Fibroblast of lung (primary cell): Measurements from ENCODE around the gene SERPINB3. TPM values are rescaled to one million over a fixed set of nuclear protein-coding genes. Genes with fewer than 3 reads are reported as not detected.

Experiments
- DNase-seq, 2 donors: peaks; one replicate each; pipeline versions ENCODE4 v3.0.0 to v3.0.0-alpha.2; 2010; ENCODE audit warnings: low read depth in 2 of 2
- H2AFZ ChIP-seq: 2 replicates; pipeline ENCODE4 v1.5.1; 2012; ENCODE audit warnings: low read length, control low read depth, inconsistent platforms
- H3K27ac ChIP-seq: 2 replicates; pipeline ENCODE4 v1.5.1; 2011; ENCODE audit warnings: low read length, control low read depth; ENCODE audit not compliant: insufficient read depth
- H3K27me3 ChIP-seq: 2 replicates; pipeline ENCODE4 v1.5.1; 2011; ENCODE audit warnings: mild to moderate bottlenecking, low read length; ENCODE audit not compliant: control insufficient read depth, insufficient read depth
- H3K36me3 ChIP-seq: 2 replicates; pipeline ENCODE4 v1.5.1; 2011; ENCODE audit warnings: low read length; ENCODE audit not compliant: control insufficient read depth, insufficient read depth
- H3K4me1 ChIP-seq: 2 replicates; pipeline ENCODE4 v1.5.1; 2011; ENCODE audit warnings: low read length; ENCODE audit not compliant: control insufficient read depth, insufficient read depth; ENCODE audit errors: extremely low read depth
- H3K4me2 ChIP-seq: 2 replicates; pipeline ENCODE4 v1.5.1; 2011; ENCODE audit warnings: low read length, control low read depth; ENCODE audit not compliant: insufficient read depth; ENCODE audit errors: extremely low read depth
- H3K4me3 ChIP-seq, 4 experiments: fragments of 200-600 bp in 1 of 4; sonication (generic) in 1 of 4; replicated peaks in 1 of 4; 2 replicates each; pipeline ENCODE4 v1.5.1; 2011 to 2016; ENCODE audit warnings: low read length in 4 of 4, low read depth in 3 of 4, mild to moderate bottlenecking in 3 of 4, control low read depth in 2 of 4, inconsistent platforms in 1 of 4, mixed read lengths in 1 of 4; ENCODE audit not compliant: insufficient read depth in 1 of 4; ENCODE audit errors: control extremely low read depth in 1 of 4
- H3K79me2 ChIP-seq: 2 replicates; pipeline ENCODE4 v1.5.1; 2012; ENCODE audit warnings: mild to moderate bottlenecking, low read length, inconsistent platforms; ENCODE audit not compliant: control insufficient read depth, insufficient read depth
- H3K9ac ChIP-seq: 2 replicates; pipeline ENCODE4 v1.5.1; 2011; ENCODE audit warnings: mild to moderate bottlenecking, low read length, control low read depth; ENCODE audit not compliant: insufficient read depth
- H3K9me3 ChIP-seq: 2 replicates; pipeline ENCODE4 v1.5.1; 2012; ENCODE audit warnings: low read depth, low read length; ENCODE audit not compliant: control insufficient read depth, insufficient read depth
- H4K20me1 ChIP-seq: 2 replicates; pipeline ENCODE4 v1.5.1; 2011; ENCODE audit warnings: low read length; ENCODE audit not compliant: control insufficient read depth, insufficient read depth; ENCODE audit errors: extremely low read depth
- CTCF ChIP-seq, 2 donors: IDR thresholded peaks in 1 of 2; conservative IDR thresholded peaks in 1 of 2; 1 replicate in 1 of 2; 2 replicates in 1 of 2; pipeline ENCODE4 v1.5.1; 2011 to 2012; ENCODE audit warnings: low read length in 2 of 2, control low read depth in 1 of 2, inconsistent platforms in 1 of 2, low read depth in 1 of 2, mild to moderate bottlenecking in 1 of 2
- EZH2 ChIP-seq: IDR thresholded peaks from 2 replicates; pipeline ENCODE4 v1.5.1; 2012; ENCODE audit warnings: low read length, control low read depth, mild to moderate bottlenecking; ENCODE audit errors: missing control alignments
- polyA plus RNA-seq, 2 donors: library from polyadenylated mRNA; depleted of rRNA in 1 of 2; stranded (reverse) in 1 of 2; unstranded in 1 of 2; fragments of >200 nt; gene quantifications; 2 replicates each; pipeline ENCODE4 v1.2.1, GENCODE V29; 2011 to 2012; ENCODE audit warnings: missing spikeins in 1 of 2
- total RNA-seq: library from RNA; depleted of rRNA; stranded (reverse); fragments of >200 nt; gene quantifications from 2 replicates; pipeline ENCODE4 v1.2.1, GENCODE V29; 2014

The SERPINB3 gene
- total and polyA plus RNA-seq, 2 donors (not counting 1 experiment from before 2014, with no cell fraction given): not detected

GRCh38 chr18:63606526-63606925 is 55.2 kb downstream of the SERPINB3 start:
- H3K4me2 ChIP-seq: no peak overlapping the region
- H4K20me1 ChIP-seq: no peaks in the 10 kb centered on the region
- no peaks in the 10 kb centered on the region for H3K4me1 ChIP-seq
- H3K27ac ChIP-seq: no peak overlapping the region
- H3K36me3 ChIP-seq: no peaks in the 10 kb centered on the region
- DNase-seq: no peak
- H3K79me2 ChIP-seq: no peaks in the 10 kb centered on the region
- H3K27me3 ChIP-seq: no peaks in the 10 kb centered on the region
- H3K4me3 ChIP-seq: no peak overlapping the region
- H3K9ac ChIP-seq: no peak overlapping the region
- no peak for TF ChIP-seq CTCF (conservative IDR thresholded peaks at IDR 0.05 in 1 of 2, IDR thresholded peaks at IDR 0.05 in 1 of 2; ENCODE audit: low read depth in 1 of 2, low read length in 2 of 2)
- no peak for TF ChIP-seq EZH2
- H3K9me3 ChIP-seq: no peaks in the 10 kb centered on the region
- no peak overlapping the region for H2AFZ ChIP-seq

Other genes starting within 250 kb of the SERPINB3 start
- gene VPS4B, start 239.4 kb downstream of the SERPINB3 start, total RNA-seq: 48.0 and 52.0 TPM in 2 replicates
- gene VPS4B, start 239.4 kb downstream of the SERPINB3 start, polyA plus RNA-seq: 31.9 and 38.0 TPM in 2 replicates
- not detected in 2 replicates for gene SERPINB5, start 184.9 kb downstream of the SERPINB3 start, total RNA-seq
- 0.02 and 0.05 TPM in 2 replicates for gene SERPINB5, start 184.9 kb downstream of the SERPINB3 start, polyA plus RNA-seq
- not detected in 2 replicates for gene SERPINB12, start 119.5 kb downstream of the SERPINB3 start, total RNA-seq
- gene SERPINB12, start 119.5 kb downstream of the SERPINB3 start, polyA plus RNA-seq: 0.07 TPM in 1 of 2 replicates, not detected in the other
- gene SERPINB13, start 74.5 kb downstream of the SERPINB3 start, total RNA-seq: not detected in 2 replicates
- not detected in 2 replicates for gene SERPINB13, start 74.5 kb downstream of the SERPINB3 start, polyA plus RNA-seq
- not detected in 2 replicates for gene SERPINB4, start 17.6 kb downstream of the SERPINB3 start, total RNA-seq
- not detected in 2 replicates for gene SERPINB4, start 17.6 kb downstream of the SERPINB3 start, polyA plus RNA-seq
- not detected in 2 replicates for gene SERPINB11, start 41.1 kb upstream of the SERPINB3 start, total RNA-seq
- gene SERPINB11, start 41.1 kb upstream of the SERPINB3 start, polyA plus RNA-seq: not detected in 2 replicates
- 1.0 and 3.0 TPM in 2 replicates for gene SERPINB7, start 113.5 kb upstream of the SERPINB3 start, total RNA-seq
- 6.7 and 15.6 TPM in 2 replicates for gene SERPINB7, start 113.5 kb upstream of the SERPINB3 start, polyA plus RNA-seq
- gene SERPINB2, start 225.8 kb upstream of the SERPINB3 start, total RNA-seq: 3.9 and 12.1 TPM in 2 replicates
- 25.0 and 131 TPM in 2 replicates for gene SERPINB2, start 225.8 kb upstream of the SERPINB3 start, polyA plus RNA-seq
- not detected in 2 replicates for gene SERPINB10, start 246.1 kb upstream of the SERPINB3 start, total RNA-seq
- 0.05 and 0.08 TPM in 2 replicates for gene SERPINB10, start 246.1 kb upstream of the SERPINB3 start, polyA plus RNA-seq